DOHH2 (cell line): ENCODE results near the gene SSH2.
A peak's percentile ranks its signal among the peaks of the same experiment; 100 is the strongest.

Experiments used
- H3F3A ChIP-seq: fragments of 200-600 bp; sonication (generic), shearing (Covaris generic); 2 replicates; pipeline ENCODE4 v1.6.0; 2016; ENCODE audit warnings: antibody characterized with exemption, mild to moderate bottlenecking; ENCODE audit not compliant: control insufficient read depth, insufficient read depth
- H3K27ac ChIP-seq: fragments of 200-600 bp; sonication (generic); 2 replicates; pipeline ENCODE4 v1.5.1; 2014; ENCODE audit warnings: low read depth, mild to moderate bottlenecking, low read length, moderate library complexity
- H3K27me3 ChIP-seq: fragments of 200-600 bp; sonication (generic); 2 replicates; pipeline ENCODE4 v1.6.1; 2014; ENCODE audit warnings: mild to moderate bottlenecking, low read length, mixed read lengths; ENCODE audit not compliant: control insufficient read depth
- H3K36me3 ChIP-seq: fragments of 200-600 bp; sonication (generic); 2 replicates; pipeline ENCODE4 v1.6.1; 2014; ENCODE audit warnings: mild to moderate bottlenecking, low read length, moderate library complexity, mixed read lengths; ENCODE audit not compliant: control insufficient read depth
- H3K4me1 ChIP-seq: fragments of 200-600 bp; sonication (generic); 2 replicates; pipeline ENCODE4 v1.6.1; 2014; ENCODE audit warnings: mild to moderate bottlenecking, low read length, mixed read lengths; ENCODE audit not compliant: control insufficient read depth
- H3K4me2 ChIP-seq: fragments of 200-600 bp; sonication (generic); 2 replicates; pipeline ENCODE4 v1.6.0; 2014; ENCODE audit warnings: mild to moderate bottlenecking, low read length, moderate library complexity
- H3K4me3 ChIP-seq: fragments of 200-600 bp; sonication (generic); 2 replicates; pipeline ENCODE4 v1.5.1; 2014; ENCODE audit warnings: mild to moderate bottlenecking, low read length, mixed read lengths
- H3K79me2 ChIP-seq: fragments of 200-600 bp; sonication (generic); 2 replicates; pipeline ENCODE4 v1.6.1; 2014; ENCODE audit warnings: mild to moderate bottlenecking, low read length, mixed read lengths; ENCODE audit not compliant: control insufficient read depth
- H3K9me2 ChIP-seq: fragments of 200-600 bp; sonication (generic); replicated peaks from 2 replicates; pipeline ENCODE4 v1.6.1; 2014; ENCODE audit warnings: mild to moderate bottlenecking, low read length, mixed read lengths; ENCODE audit not compliant: control insufficient read depth
- H3K9me3 ChIP-seq: fragments of 200-600 bp; sonication (generic); 2 replicates; pipeline ENCODE4 v1.6.1; 2014; ENCODE audit warnings: antibody characterized with exemption, low read length, mixed read lengths; ENCODE audit not compliant: control insufficient read depth, insufficient read depth
- H4K20me1 ChIP-seq: fragments of 200-600 bp; sonication (generic); 2 replicates; pipeline ENCODE4 v1.6.0; 2014; ENCODE audit warnings: low read depth, mild to moderate bottlenecking, antibody characterized with exemption, low read length, moderate library complexity; ENCODE audit not compliant: control insufficient read depth, insufficient read depth
- CTCF ChIP-seq: fragments of 200-600 bp; sonication (generic); IDR thresholded peaks from one replicate; pipeline ENCODE4 v1.5.1; 2014; ENCODE audit warnings: antibody characterized with exemption, mild to moderate bottlenecking, low read depth, low read length; ENCODE audit not compliant: poor library complexity, severe bottlenecking
- EZH2phosphoT487 ChIP-seq: fragments of 200-600 bp; sonication (generic); IDR thresholded peaks from 2 replicates; pipeline ENCODE4 v1.6.1; 2017; ENCODE audit warnings: borderline replicate concordance, mild to moderate bottlenecking, antibody characterized with exemption, low read length, moderate library complexity, mixed read lengths

SSH2 gene

DNA sequence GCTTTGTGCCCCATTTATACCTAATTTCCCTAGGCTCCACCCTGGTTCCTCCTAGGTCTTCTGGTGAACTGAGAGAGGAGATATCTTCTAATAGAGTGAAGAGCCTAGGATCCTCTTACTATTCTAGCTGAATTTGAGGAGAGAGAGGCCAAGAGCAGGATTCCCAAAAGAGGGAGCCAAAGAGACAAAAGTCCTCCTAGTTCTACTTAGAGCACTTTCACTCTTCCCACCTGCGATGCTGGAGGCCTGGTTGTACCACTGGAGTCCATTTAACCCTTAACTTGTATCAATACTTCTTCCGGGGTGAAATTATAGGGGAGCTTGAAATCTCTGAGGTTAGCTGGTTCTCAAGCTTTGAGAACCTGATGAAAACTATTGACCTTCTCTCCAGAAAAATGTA lies 3.4 kb upstream of the SSH2 start:
- Histone ChIP-seq H3K36me3 (peaks cover 6% of the 10 kb centered on the region), H3F3A (peaks cover 5% of the 10 kb centered on the region), H3K4me3 (no peak overlapping the region), H3K9me3 (no peaks in the 10 kb centered on the region), H3K4me1 (peaks cover 15% of the 10 kb centered on the region), H3K9me2 (no peaks in the 10 kb centered on the region), H3K79me2 (peaks cover 20% of the 10 kb centered on the region), H4K20me1 (no peaks in the 10 kb centered on the region), H3K27me3 (no peaks in the 10 kb centered on the region), H3K27ac (no peak overlapping the region), H3K4me2 (no peak overlapping the region)
- TF ChIP-seq EZH2phosphoT487 (no peak), CTCF (no peak)

DNA sequence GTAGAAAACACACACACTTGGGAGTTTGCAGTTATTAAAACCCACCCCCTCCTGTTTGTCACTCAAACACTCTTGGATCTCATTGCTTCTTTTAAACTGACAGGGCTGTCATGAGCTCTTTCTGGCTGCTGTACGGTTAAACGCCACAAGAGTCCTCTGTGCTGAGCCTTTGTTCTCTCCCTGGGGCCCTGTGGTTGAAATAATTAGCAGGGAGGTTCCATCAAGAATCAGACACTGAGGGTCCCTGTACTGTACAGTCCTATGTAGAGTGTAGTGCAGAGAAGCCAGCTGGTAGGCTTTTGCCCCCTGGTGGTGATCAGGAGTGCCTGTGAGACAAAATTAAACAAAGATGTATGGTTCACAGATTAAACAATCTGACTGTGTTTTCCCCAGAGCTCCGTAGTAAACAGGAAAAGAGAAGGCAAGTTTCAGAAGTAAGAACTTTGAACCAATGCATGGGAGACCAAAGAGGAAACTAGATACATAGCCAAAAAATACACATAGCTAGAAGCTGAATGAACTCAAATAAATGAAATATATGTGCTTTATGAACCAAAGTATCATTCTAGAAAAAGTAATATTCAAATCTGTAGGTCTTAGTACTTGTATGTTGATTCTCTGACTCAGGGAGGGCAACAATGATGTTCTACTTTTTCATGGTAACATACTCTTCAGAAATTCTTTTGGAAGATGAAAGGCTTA lies 1.4 kb upstream of the SSH2 start:
- H3K9me2 ChIP-seq: no peaks in the 10 kb centered on the region
- H3K4me1 ChIP-seq: peaks cover 34% of the 10 kb centered on the region
- peak overlapping the region; percentile 87 for H3K4me3 ChIP-seq
- H3K27me3 ChIP-seq: no peaks in the 10 kb centered on the region
- H3K4me2 ChIP-seq: peak overlapping the region; percentile 85
- H3F3A ChIP-seq: peaks cover 5% of the 10 kb centered on the region
- H4K20me1 ChIP-seq: 0 out of 2 replicates have a peak, but pooled peaks cover 6% of the 10 kb centered on the region
- peak; percentile 96 for TF ChIP-seq CTCF
- no peak for TF ChIP-seq EZH2phosphoT487
- H3K27ac ChIP-seq: peak overlapping the region; percentile 90
- H3K79me2 ChIP-seq: peaks cover 40% of the 10 kb centered on the region
- no peaks in the 10 kb centered on the region for H3K9me3 ChIP-seq
- peaks cover 21% of the 10 kb centered on the region for H3K36me3 ChIP-seq

DNA sequence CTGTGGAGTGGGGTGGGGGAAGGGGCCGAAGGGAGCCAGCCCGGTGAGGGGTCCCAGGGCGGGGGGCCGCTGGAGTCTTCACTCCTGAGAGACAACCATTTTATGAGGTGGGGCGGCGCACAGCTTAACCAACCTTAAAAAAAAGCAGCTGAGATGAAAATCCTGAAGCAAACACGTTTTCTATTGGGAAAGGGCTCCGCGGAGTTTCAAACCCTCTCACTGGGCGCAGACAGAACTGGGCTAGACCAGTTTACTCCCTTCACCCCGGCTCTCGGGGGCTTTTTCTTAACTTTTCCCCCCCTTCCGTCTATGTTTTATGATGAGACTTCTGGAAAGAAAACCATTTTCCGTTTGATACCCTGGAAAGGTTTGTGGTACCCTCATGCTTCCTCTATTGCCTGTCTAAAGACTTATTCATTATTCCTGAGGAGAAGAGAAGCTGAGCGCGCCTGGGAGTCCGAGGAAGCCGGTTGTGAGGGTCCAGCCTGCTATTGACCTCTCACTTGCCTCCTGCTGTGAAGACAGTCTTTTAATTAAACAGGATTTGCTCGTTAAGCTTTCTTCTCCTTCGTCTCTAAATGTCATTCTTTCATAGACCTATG lies 482 bp upstream of the SSH2 start:
- no peaks in the 10 kb centered on the region for H3K9me2 ChIP-seq
- no peaks in the 10 kb centered on the region for H3K27me3 ChIP-seq
- H3K36me3 ChIP-seq: peaks cover 21% of the 10 kb centered on the region
- H3K27ac ChIP-seq: peak overlapping the region; percentile 90
- H3K4me1 ChIP-seq: peaks cover 34% of the 10 kb centered on the region
- peak overlapping the region; percentile 87 for H3K4me3 ChIP-seq
- TF ChIP-seq EZH2phosphoT487 (no peak), CTCF (no peak)
- H4K20me1 ChIP-seq: 0 out of 2 replicates have a peak, but pooled peaks cover 6% of the 10 kb centered on the region
- peaks cover 5% of the 10 kb centered on the region for H3F3A ChIP-seq
- peaks cover 48% of the 10 kb centered on the region for H3K79me2 ChIP-seq
- peak overlapping the region; percentile 85 for H3K4me2 ChIP-seq
- H3K9me3 ChIP-seq: no peaks in the 10 kb centered on the region
